Activated naive CD4-positive, alpha-beta T cell (primary cell): ENCODE data around the gene ENOX1.

ENCODE experiments used
- DNase-seq, 4 experiments: peaks; one replicate each; lab custom pipeline; 2025; lab: John Stamatoyannopoulos, UW

The ENOX1 gene

DNA sequence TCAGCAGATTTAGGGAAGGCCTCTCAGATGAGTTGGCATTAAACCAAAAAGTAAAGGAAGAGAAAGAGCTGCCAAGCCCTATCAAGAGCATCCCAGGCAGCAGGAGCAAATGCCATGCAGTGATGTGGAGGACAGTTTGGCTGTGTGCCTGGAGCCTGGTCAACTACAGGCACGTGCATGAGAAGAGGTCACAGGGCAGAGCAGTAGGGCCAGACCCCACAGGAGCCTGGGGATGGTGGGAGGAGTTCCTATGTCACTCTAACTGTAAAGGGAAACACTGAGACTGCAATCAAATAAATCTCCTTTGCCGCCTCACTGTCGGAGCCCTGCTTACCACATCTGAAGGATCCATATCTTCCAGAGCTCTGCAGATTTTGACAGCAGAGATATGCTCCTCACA lies 240.5 kb downstream of the ENOX1 start:
- no peak for DNase-seq

DNA sequence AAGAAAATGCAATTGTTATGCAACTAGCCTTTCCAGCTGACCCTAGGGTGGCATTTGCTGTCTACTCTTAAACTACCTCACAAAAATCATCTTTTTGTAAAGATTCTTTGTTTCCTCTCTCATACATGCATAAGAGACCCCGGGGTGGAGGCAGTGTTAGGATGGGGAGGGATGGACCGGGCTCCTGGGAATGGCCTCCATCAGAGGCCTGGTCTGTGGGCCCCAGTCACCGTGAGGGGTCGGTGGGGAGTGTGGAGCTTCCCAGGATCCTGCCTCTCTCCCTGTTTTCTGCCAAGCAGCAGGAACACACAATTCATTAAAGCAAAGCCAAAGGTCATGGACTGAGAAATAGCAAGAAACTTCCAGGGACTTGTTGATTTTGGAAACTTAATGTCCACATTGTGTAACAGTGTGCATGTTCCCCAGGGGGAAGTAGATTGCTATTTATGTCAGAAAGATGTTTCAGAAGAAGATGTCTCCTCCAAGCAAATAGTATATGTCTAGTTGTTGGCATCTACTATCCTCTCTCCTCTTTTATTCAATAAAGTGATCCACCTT lies 241.4 kb downstream of the ENOX1 start:
- DNase-seq: no peak

GRCh38 chr13:43544631-43545030 lies 242.1 kb downstream of the ENOX1 start:
- no peak for DNase-seq

DNA sequence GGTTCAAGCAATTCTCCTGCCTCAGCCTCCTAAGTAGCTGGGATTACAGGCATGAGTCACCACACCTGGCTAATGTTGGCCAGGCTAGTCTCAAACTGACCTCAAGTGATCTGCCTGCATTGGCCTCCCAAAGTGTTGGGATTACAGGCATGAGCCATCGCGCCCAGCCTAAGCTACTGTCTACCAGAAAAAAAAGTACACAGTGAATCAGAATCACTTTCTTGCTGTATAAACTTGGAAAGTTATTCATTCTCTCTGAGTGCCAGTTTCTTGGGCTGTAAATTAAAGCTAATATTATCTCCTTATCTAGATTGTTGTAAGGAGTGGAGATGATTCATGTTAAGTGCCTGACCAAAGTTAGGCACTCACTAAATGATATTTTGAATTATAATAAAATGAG lies 242.8 kb downstream of the ENOX1 start:
- no peak for DNase-seq

- DNase-seq: no peak
Measured at GRCh38 chr13:43543331-43543730, 243.4 kb downstream of the ENOX1 start.

DNA sequence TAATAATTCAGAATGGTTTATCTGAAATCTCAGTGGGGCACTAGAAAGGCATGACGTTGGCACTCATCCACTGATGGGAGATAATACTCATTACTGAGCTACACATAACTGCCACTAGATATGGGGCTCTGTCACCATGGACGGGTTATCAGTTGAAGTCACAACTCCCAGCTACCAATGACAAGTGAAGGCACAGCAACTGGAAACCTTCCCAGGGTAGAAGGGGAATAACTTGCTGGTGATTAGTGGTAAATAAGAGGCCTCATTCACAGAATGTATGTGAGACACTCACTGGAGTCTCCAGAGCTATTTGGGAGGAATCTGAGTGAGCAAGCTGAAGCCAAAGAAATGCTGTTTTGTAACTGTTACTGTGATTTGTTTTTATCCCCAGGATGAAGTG lies 249.6 kb downstream of the ENOX1 start:
- DNase-seq: no peak

DNA sequence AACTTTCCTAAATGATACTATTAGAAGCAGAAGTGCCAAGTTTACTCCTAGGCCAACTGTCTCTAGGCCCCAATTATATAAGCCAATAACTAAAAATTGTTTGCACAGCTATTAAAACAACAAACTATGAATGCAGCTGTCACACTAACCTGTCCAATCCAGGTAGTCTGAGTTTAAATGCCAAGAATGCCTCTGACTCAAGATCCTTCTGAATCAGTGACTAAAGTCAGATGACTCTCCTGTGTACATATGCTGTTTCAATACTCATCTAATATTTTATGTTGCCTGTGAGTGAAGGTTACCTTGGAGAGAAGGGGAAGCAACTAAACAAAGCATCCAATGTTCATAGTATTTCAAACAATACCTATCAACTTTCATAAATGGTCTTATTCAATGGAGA lies 257.0 kb downstream of the ENOX1 start:
- no peak for DNase-seq

- no peak for DNase-seq
Measured at GRCh38 chr13:43528992-43529391, 257.8 kb downstream of the ENOX1 start.

DNA sequence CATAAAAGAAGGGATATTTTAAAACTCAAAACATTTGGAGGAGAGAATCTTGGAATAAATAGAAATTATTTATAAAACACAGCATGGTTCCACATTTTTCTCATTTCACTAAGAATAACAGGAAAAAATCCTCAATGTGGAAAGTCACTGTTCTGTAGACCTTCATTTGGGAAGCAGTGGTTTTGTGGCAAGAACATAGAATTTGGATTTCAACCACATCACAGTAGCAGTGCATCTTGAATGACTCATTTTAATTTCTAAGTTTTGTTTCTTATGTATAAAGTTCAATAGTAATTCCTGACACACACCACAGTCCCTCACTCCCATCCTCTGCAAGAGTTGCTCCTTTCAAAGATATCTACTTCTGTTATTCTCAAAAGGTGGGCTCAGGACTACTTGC lies 264.0 kb downstream of the ENOX1 start:
- no peak for DNase-seq

DNA sequence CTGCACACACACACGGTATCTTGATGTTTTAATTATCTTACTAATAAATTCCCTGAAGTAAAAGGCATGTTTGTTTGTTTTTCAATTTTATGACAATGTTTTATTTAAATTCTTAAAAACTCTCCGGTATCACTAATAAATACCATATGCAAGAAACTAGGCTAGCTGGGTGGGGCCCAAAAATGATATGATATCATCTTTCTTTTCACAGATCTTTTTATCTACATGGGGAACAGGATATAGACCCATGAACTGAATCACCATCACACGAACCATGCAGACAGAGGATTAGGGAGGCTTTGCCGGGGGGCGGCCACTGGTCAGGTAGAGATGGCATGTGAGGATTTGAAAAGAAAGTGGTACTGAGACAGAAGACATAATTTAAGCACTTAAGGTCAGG lies 266.4 kb downstream of the ENOX1 start:
- DNase-seq: no peak

DNA sequence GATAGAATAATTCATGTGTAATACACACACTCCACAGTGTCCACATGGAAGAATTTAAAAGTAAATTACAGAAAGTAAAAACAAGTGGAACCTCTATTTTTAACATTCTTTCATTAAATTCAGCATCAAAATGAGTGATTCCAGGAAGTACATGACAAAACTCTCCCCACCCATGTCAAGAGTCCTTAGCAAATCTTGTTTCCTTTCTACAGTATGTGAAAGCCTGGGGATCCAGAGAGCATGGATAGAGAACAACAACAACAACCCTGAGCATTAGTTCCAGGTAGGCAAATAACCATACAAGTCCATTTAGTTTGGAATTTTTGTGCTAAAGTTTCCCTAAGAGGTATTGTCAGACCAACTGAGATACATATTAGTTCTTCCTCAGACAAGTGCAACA lies 267.9 kb downstream of the ENOX1 start:
- DNase-seq: no peak

DNA sequence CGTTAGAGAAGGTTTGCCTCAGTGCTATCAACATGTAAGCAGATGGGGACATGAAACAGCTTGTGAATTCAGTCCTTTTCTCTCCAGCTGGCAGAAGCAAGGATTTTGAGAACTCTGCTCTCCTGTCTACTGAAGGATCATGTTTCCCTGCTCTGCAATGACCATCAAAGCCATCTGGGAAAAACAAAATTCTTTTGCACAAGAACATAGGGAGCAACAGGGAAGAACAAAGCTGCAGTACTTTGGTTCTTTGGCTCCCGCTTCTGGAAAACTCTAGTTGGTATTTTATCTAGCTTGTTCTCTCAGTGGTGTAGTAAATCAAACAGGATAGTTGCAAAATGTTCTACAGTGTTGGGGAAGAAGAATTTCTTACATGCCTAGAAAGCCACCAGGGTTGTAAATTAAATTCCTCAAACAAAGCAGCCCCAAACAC lies 270.4 kb downstream of the ENOX1 start:
- no peak for DNase-seq

DNA sequence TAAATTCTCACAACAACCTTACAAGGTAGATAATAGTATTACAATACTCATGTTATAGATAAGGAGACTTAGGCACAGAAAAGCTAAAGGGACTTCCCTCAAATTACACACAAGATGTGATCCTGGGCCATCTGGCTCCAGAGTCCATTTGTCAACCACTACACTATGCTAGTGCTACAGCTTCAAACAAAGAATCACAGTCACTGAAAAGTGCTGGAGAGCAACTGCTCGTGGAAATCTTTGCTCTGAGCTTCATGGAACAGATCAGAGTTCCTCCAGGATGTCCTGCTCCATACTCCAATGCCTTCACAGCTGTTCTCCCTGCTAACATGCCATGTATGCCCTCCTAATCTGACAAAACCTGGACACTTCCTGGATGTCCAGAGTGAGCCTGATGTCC lies 271.2 kb downstream of the ENOX1 start:
- DNase-seq: no peak

GRCh38 chr13:43514311-43514710 lies 272.5 kb downstream of the ENOX1 start:
- no peak for DNase-seq

DNA sequence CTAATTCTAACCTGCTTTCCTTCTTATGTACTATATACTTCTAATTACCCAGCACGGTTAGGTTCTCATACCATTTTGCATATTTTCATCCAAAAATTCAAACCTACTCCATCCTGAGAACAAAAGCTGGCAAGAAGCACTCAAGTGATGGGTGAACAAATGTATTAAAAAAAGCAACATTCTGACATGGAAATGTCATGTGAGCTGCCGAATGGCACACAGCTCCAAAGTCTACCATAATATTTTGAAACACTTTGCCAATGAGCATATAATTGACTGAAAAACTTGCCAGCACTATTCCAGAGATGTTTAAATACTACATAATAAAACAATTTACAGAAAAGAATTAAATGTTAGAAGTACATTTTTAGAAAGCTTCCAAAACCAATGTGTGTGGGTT lies 274.6 kb downstream of the ENOX1 start:
- DNase-seq: no peak

DNA sequence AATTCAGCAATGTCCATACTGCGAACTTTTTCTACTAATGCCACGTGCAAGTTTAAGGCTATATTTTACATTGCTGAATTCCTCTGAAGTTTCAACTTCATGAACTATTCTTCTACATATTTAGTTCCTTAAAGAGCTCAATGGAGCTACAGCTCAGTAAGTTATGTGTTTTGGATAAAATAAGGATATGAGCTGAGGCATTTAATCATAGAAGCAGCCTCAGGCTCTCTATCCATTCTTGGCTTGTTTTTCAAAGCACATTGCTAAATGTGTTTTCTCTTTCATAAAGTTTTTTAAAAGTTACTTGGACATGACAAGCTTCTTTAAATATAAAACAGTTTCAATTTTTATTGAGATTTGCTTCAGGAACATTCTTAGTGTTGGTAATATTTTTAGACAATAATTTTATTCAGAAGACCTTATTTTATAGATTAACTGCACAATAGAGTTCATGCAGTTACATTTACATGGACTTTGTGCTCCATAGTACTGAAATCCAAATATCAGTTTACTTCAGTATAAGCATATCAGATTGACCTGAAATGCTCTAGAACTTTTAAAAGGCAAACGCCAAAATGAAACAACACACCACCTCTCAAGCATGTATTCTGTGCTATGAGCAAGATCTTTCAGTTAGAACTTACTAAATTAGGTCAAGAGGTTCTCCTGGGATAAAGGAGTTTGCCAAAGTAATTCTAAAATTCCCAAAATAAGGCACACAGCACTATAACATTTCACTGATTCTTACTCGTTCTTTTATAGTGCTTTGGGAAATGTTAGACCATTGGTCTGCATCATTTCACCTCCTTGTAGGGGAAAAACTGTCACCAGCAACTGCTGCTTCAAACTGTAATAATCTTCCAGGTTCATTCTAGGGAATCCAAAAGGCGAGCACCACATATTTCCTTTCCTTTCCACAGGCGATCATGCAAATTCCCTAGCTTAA lies 275.5 kb downstream of the ENOX1 start:
- no peak for DNase-seq

- no peak for DNase-seq
Measured at GRCh38 chr13:43495732-43496131, 291.0 kb downstream of the ENOX1 start.

GRCh38 chr13:43494206-43494605 lies 292.6 kb downstream of the ENOX1 start:
- DNase-seq: no peak

- DNase-seq: no peak
Measured at GRCh38 chr13:43493496-43494000, 293.2 kb downstream of the ENOX1 start.

DNA sequence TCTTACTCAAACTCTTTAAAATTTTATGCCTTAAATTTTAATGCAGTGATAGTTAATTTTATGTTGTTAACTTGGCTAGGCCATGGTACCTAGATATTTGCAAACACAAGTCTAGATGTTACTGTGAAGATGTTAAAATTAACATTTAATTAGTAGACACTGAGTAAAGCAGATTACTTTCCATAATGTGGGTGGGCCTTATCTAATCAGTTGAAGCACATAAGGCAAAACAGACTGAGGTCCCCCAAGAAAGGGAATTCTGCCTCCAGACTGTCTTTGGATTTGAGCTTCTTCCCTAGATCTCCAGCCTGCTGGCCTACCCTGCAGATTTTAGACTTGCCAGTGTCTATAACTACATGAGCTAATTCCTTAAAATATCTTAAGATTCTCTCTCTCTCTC lies 294.0 kb downstream of the ENOX1 start:
- no peak for DNase-seq

GRCh38 chr13:43492311-43492710 lies 294.5 kb downstream of the ENOX1 start:
- DNase-seq: no peak

GRCh38 chr13:43489233-43489632 lies 297.5 kb downstream of the ENOX1 start:
- no peak for DNase-seq

DNA sequence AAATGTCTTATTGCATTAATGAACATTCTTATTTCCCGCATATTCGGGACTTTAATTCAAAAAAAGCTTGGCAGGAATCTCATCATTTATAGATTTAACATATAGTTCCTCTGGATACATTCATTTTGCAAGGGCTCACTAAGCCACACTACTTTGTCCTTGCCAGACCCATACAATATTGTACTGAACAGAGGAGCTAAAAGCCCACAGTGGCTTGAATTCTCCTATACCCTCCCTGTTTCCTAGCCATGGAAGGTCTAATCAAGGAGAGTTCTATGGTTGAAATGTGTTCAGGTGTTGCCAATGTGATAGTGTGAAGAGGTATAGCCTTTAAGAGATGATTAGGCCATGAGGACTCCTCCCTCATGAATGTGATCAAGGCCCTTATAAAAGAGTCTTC lies 298.9 kb downstream of the ENOX1 start:
- no peak for DNase-seq
